Neural crest cell (in vitro differentiated cells): ENCODE data around the gene MTCH1. TPM values are rescaled to one million over a fixed set of nuclear protein-coding genes. Genes with fewer than 3 reads are reported as not detected.

Experiments
- DNase-seq: peaks from one replicate; pipeline ENCODE4 v3.0.0; 2021; ENCODE audit warnings: low read depth, mixed read lengths, low spot score
- H3K27ac Mint-ChIP-seq: one replicate; pipeline ENCODE4 v1.8.0; 2021; ENCODE audit warnings: mild to moderate bottlenecking, mixed read lengths; ENCODE audit not compliant: unreplicated experiment
- H3K27me3 Mint-ChIP-seq: 2 replicates; pipeline ENCODE4 v1.8.0; 2021; ENCODE audit warnings: low read depth, mild to moderate bottlenecking, mixed read lengths
- H3K36me3 Mint-ChIP-seq: 2 replicates; pipeline ENCODE4 v1.8.0; 2021; ENCODE audit warnings: low read depth, mild to moderate bottlenecking, mixed read lengths
- H3K4me1 Mint-ChIP-seq: 2 replicates; pipeline ENCODE4 v1.8.0; 2021; ENCODE audit warnings: mixed read lengths
- H3K4me3 Mint-ChIP-seq: one replicate; pipeline ENCODE4 v1.8.0; 2021; ENCODE audit warnings: mild to moderate bottlenecking, mixed read lengths
- H3K9me3 Mint-ChIP-seq: 2 replicates; pipeline ENCODE4 v1.8.0; 2021; ENCODE audit warnings: mixed read lengths
- CTCF ChIP-seq: fragments of 200-600 bp; sonication (generic); conservative IDR thresholded peaks from 2 replicates; pipeline ENCODE4 v1.5.0; 2021; ENCODE audit warnings: antibody characterized with exemption, mild to moderate bottlenecking
- total RNA-seq: library from RNA; stranded (reverse); gene quantifications from 2 replicates; pipeline ENCODE4 v1.2.1, GENCODE V29; 2021

MTCH1 gene
- total RNA-seq, 1 donor from 2014 or later = 193 TPM

GRCh38 chr6:36976931-36977330, 9.1 kb downstream of the MTCH1 start:
- peaks cover 10% of the 10 kb centered on the region for H3K4me1 Mint-ChIP-seq
- no peaks in the 10 kb centered on the region for H3K27me3 Mint-ChIP-seq
- DNase-seq = no peak
- H3K27ac Mint-ChIP-seq = no peak overlapping the region
- TF ChIP-seq CTCF = no peak
- H3K4me3 Mint-ChIP-seq = no peak overlapping the region
- H3K9me3 Mint-ChIP-seq = no peaks in the 10 kb centered on the region
- peaks cover 7% of the 10 kb centered on the region for H3K36me3 Mint-ChIP-seq

- TF ChIP-seq CTCF = no peak
- H3K9me3 Mint-ChIP-seq = no peaks in the 10 kb centered on the region
- no peak overlapping the region for H3K27ac Mint-ChIP-seq
- no peak overlapping the region for H3K4me3 Mint-ChIP-seq
- peaks cover 6% of the 10 kb centered on the region for H3K4me1 Mint-ChIP-seq
- H3K36me3 Mint-ChIP-seq = peaks cover 7% of the 10 kb centered on the region
- no peak for DNase-seq
- no peaks in the 10 kb centered on the region for H3K27me3 Mint-ChIP-seq
Measured at GRCh38 chr6:36976509-36976908, 9.5 kb downstream of the MTCH1 start.

GRCh38 chr6:36976007-36976264, 10.1 kb downstream of the MTCH1 start:
- TF ChIP-seq CTCF = no peak
- Mint-ChIP-seq H3K27ac (no peak overlapping the region), H3K4me3 (no peak overlapping the region), H3K27me3 (no peaks in the 10 kb centered on the region), H3K36me3 (peaks cover 7% of the 10 kb centered on the region), H3K4me1 (peaks cover 5% of the 10 kb centered on the region), H3K9me3 (no peaks in the 10 kb centered on the region)
- no peak for DNase-seq

GRCh38 chr6:36975231-36976006, 10.6 kb downstream of the MTCH1 start:
- Mint-ChIP-seq H3K9me3 (no peaks in the 10 kb centered on the region), H3K27me3 (no peaks in the 10 kb centered on the region), H3K27ac (no peak overlapping the region), H3K4me3 (no peak overlapping the region), H3K4me1 (peaks cover 3% of the 10 kb centered on the region), H3K36me3 (peaks cover 7% of the 10 kb centered on the region)
- DNase-seq = no peak
- no peak for TF ChIP-seq CTCF

GRCh38 chr6:36973647-36974046, 12.3 kb downstream of the MTCH1 start:
- Mint-ChIP-seq H3K36me3 (peaks cover 7% of the 10 kb centered on the region), H3K27me3 (no peaks in the 10 kb centered on the region), H3K4me3 (no peak overlapping the region), H3K4me1 (no peaks in the 10 kb centered on the region), H3K9me3 (no peaks in the 10 kb centered on the region), H3K27ac (no peak overlapping the region)
- TF ChIP-seq CTCF = no peak
- DNase-seq = no peak
